DMS153 (cell line): ENCODE measurements around the gene MTHFD1.
"Not testable (repeated sequence)": the region's sequence is repeated elsewhere in the genome, so short reads cannot be mapped to it uniquely, and the experiment has no call there.

Experiments
- DNase-seq: peaks from one replicate; lab custom pipeline; 2025; lab: John Stamatoyannopoulos, UW

MTHFD1 gene

DNA sequence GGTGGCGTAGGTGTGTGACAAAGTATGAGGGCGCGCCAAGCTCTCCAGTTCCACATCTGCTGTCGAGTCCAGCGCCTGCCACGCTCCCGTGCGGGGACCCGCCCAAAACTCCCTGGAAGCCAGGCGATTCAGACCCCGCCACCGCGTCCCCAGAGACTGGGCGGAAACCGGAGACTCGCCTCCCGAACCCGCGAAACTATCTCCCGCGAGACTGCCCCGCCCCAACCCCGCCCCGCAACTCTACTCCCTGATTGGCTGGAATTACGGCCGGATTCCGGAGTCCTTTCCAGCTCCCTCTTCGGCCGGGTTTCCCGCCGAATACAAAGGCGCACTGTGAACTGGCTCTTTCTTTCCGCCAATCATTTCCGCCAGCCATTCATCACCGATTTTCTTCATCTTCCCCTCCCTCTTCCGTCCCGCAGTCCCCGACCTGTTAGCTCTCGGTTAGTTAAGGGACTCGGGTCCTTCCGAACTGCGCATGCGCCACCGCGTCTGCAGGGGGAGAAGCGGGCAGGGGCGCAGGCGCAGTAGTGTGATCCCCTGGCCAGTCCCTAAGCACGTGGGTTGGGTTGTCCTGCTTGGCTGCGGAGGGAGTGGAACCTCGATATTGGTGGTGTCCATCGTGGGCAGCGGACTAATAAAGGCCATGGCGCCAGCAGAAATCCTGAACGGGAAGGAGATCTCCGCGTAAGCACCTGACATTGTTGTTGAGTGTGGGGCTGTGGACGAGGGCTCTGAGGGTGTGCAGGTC is at the start of gene MTHFD1:
TSS of gene MTHFD1 (plus strand) at position 572 of the 751 bp plus-strand sequence. CDS start at position 647, 75 bp downstream.
- DNase-seq: peak; percentile 99

GRCh38 chr14:64338616-64339316 is 49.4 kb upstream of the MTHFD1 start:
- peak; percentile 99 for DNase-seq

DNA sequence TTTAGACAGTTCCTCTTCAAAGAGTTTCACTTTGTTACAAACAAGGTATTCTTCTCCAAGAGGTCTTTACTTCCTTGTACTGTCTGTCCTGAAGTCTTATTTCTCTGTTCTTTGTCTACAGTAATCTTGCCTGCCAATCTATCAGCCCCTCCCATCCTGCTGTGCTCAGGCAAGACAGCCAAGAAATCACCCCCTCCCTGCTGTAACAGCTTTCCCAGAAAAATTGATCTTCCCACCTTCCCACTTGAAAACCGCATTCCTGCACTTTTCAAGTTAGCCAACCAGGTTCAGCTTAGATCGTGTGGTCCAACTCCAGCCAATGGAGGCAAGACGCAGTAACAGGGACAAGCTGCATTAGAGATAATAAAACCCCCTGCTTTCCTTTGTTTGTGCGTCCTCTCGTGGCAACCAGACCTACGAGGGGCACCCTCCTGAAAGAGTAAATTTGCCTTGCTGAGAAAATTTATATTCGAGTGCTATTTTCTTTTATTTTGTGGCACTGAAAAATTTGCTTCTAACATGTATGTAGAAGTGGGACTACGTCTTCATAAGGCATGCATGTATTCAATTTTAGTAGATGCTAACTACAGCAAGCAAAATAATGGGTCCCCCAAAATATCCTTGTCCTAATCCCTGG is 47.5 kb upstream of the MTHFD1 start:
- DNase-seq: no peak

DNA sequence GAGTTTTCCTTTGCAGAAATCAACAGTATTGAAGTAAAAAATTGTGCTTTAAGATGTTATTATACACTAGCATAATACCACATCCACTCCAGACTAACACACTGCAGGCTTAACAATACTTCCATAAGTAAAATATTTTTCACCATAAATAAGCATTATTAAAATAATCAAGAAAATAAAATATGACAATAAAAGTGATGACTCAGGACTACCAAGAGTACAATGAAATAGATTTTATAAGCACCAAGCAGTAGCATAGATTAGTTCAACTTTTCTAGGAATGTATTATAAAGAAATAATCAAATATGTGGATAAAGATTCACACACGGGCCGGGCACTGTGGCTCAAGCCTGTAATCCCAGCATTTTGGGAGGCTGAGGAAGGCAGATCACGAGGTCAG is 40.4 kb upstream of the MTHFD1 start:
- no peak for DNase-seq

GRCh38 chr14:64349741-64350490 is 38.2 kb upstream of the MTHFD1 start:
- no peak for DNase-seq

GRCh38 chr14:64363265-64363846 is 24.8 kb upstream of the MTHFD1 start:
- DNase-seq: no peak

DNA sequence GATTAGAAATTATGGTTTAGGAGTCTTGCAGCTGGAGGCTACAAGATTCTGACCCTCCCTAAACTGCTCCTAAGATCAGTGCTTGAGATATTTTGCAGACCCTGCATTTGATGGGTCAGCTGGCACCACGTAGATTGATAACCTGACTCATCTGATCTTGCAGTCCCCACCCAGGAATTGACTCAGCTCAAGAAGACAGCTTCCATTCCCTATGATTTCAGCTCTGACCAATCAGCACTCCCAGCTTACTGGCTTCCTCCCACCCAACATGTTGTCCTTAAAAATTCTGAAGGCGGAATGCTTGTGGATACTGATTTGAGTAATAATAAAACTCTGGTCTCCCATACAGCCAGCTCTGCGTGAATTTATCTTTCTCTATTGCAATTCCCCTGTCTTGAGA is 23.2 kb upstream of the MTHFD1 start:
- no peak for DNase-seq

DNA sequence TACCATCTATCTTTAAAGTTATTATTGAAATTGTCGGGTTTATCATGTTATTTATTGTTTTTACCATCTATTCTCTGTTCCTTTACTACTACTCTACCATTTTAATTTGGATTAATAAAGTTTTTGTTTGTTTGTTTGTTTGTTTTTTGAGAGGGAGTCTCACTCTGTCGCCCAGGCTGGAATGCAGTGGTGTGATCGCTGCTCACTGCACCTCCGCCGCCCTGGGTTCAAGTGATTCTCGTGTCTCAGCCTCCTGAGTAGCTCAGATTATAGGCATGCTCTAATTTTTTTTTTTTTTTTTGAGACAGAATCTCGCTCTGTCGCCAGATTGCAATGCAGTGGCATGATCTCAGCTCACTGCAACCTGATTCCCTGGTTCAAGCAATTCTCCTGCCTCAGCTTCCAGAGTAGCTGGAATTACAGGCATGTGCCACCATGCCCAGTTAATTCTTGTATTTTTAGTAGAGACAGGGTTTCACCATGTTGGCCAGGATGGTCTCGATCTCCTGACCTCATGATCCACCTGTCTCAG is 22.7 kb upstream of the MTHFD1 start:
- not testable (repeated sequence) for DNase-seq

- no peak for DNase-seq
Observed at GRCh38 chr14:64369201-64369600, 19.0 kb upstream of the MTHFD1 start.

DNA sequence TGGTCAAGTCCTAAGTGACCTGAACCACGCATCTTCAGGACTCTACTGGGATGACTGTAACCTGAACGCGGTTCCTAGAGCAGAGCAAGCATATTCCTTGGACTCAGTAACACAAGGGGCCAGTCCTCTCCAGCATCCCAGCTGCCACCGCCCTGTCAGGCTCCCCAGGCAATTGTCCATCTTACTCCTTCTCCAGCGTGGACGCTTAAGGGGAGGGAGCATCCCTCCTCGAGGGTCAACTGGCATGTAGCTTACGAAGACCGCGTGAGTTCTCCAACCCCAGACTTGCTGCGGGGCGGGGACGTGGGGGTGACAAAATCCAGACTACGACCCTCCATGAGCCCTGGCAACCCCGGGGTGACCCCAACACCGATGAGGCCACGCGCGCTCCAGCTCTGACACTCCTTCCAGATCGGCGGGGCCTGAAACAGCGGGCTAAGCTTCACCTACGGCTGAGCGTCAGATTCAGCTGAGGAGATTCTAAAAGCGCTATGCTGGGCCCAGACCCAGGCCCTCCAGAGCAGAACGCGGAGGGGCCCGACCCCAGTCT is 846 bp upstream of the MTHFD1 start:
- DNase-seq: no peak

DNA sequence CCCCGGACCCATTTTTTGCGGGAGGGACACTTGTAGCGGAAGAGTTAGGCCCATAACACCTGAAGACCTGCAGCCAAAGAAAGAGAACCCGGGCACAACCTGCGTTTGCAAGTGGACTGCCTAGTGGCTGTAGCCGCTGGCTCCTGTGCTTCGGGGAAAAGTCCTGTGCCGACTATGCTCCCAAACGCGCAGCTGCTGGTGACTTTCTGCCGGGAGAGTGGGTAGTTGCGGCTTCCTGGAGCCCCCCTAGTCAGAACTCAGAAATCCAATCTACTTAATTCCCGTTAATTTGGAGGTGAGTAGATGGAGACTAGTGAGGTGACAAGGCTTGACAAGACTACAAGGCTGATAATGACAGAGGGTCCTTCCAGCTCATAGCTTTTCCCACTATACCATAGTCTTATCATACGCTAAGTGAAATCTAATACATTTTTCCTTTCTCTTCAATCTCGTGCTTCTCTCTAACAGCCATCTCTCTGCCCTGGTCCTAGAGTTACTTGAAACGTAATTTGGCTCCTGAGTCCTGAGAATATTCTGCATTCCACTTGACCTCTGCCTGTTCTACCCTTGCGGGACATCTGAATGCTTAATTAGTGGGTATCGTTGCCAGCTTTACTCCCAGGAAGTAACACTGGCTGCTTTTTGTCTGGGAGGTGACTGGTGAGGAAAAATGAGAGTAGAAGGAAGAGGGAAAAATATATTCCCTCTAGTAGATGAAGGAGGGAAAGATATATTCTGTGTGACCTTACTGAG is 556 bp downstream of the MTHFD1 start:
- no peak for DNase-seq

GRCh38 chr14:64391113-64391725 is 3.1 kb downstream of the MTHFD1 start:
- DNase-seq: no peak

GRCh38 chr14:64391986-64392385 is 3.8 kb downstream of the MTHFD1 start:
- no peak for DNase-seq

GRCh38 chr14:64393189-64393726 is 5.1 kb downstream of the MTHFD1 start:
- DNase-seq: not testable (repeated sequence)

- no peak for DNase-seq
Observed at GRCh38 chr14:64394423-64394822, 6.3 kb downstream of the MTHFD1 start.

DNA sequence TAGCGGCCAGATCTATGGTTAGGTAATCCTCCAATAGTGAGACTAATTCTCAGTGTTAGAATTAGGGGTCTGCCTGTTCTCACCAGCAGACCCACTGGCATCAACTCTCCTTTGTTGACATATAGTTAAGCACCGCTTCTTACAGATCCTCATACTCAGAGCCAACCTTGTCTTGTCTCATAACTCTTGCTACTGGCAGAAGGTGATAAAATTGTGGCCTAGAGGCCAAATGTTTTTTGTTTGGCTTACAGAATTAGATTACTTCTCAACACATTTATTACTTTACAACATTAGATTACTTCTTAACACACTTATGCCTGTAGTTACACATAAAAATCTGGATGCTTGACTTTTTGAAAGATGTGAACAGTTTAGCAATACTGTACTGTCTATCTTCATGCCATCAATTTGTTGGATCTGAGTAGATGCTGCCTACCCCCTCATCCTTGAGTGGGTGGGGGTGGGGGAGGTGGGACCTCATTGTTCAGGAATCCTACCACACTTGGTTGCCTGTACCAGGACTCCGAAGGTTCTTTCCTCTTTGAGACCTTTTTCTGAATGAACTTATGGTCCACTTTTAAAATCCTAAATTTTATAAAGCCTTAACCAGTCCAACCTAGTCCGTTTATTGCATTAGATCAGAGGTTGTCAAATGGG is 7.0 kb downstream of the MTHFD1 start:
- DNase-seq: no peak

DNA sequence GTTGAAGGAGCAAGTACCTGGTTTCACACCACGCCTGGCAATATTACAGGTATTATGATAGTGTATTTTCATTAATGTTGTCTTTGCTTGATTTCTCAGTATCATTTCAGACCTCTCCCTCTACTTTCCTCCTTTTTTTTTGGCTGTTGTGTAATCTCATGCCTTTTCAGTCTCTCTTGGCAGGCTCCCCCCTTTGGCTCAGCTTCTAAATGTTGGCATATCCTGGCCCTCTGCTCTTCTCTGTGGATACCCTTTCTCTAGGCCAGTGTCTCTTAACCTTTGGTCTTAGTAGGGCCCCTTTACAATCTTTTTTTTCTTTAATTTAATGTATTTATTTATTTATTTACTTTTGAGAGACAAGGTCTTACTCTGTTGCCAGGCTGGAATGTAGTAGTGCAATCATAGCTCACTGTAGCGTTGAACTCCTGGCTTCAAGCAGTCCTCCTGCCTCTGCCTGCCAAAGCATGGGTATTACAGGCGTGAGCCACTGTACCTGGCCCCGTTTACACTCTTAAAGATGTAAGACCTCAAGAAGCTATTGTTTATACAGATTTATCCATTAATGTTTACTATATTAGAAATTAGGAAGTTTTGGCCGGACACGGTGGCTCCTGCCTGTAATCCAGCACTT is 12.8 kb downstream of the MTHFD1 start:
- DNase-seq: no peak

- no peak for DNase-seq
Observed at GRCh38 chr14:64401949-64402348, 13.8 kb downstream of the MTHFD1 start.

DNA sequence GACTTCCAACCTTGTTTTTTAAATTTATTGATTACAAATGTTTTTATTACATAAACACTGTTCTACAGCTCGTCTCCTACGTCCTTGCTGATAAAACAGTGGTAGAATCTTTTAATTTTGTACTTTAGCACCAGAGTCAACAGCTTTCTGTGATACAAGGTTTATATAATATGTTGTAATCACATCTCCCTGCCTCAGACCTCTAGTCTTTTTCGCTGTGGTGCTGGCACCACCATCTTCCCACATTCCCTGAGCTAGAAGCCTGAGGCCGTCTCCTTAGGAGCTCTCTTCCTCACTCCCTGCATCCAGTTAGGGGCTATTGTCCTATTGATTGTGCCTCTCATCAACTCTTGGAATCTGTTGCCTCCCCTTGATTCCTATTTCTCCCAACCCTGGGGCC is 17.1 kb downstream of the MTHFD1 start:
- no peak for DNase-seq
